IPS-NIHi11 (cell line): ENCODE data around the gene NBAS.
A peak's percentile ranks its signal among the peaks of the same experiment; 100 is the strongest.

Experiments used
- DNase-seq: peaks from one replicate; pipeline ENCODE4 v3.0.0; 2012; ENCODE audit warnings: mixed read lengths, low spot score

Gene NBAS

DNA sequence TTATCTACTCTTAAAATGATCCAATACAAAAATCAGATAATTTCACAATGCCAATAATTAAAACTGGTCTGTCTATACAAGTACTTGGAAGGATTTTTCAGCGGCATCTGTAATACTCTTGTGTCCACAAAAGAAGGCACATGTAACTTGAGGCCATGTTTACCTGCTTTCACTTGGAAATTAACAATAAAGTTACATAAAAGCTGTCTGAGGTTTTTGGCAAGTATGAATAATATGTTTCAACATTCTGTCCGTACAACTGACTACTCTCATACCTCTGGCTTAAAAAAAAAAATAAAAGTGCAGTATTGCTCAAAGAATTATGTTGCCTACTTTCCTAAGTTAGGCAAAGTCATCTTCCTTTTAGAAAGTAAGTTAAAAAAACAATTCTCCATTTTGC, 253.6 kb downstream of the NBAS start:
- no peak for DNase-seq

DNA sequence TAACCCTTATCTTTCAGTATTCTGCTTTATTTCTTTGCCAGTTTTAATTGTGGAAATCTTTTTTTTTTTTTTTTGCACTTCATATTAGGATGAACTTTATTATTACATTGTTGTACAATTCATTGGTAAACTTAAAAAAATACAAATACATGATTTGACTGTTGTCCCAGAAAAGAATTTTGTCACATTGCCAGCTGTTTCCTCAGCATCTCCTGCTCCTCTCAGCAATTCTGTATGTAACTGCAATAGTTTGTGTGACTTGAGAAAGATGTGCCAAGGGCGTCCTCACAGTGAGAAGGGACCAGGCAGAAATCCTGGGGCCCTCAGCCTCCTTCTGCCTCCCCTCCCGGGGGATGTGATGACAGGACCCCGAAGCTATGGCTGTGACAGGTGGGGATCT, 254.4 kb downstream of the NBAS start:
- no peak for DNase-seq

DNA sequence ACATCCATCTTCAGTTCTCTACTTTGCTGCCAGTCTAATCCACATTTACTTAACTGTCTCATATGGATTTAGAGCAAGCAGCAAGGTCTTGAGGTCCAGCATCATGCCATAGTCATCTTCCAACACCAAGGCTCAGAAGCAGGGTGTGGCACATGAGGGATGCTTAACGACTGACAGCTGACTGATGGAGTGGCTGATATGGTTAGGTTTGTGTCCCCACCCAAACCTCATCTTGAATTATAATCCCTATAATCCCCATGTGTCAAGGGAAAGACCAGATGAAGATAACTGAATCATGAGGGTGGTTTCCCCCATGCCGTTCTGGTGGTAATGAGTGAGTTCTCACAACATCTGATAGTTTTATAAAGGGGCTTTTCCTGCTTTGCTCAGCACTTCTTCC, 257.3 kb downstream of the NBAS start:
- DNase-seq: no peak

DNA sequence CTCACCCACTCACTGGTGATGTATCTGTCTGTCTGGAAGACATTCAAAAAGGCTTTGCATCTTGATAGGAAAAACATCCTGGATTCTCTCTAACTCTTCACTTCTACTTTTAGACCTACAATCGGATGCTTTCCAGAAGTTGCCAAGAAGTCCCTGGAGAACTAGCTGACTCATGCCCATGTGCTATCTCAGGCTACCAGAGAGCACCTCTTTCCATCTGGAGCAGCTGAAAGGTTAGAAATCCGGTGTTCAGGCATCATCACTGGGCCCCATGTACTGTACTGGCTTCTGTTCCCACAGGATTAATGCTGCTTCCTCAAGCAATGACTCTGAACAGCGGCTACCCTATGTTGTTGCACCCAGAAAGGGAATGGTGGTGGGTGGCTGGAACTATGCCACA, 259.0 kb downstream of the NBAS start:
- DNase-seq: no peak

DNA sequence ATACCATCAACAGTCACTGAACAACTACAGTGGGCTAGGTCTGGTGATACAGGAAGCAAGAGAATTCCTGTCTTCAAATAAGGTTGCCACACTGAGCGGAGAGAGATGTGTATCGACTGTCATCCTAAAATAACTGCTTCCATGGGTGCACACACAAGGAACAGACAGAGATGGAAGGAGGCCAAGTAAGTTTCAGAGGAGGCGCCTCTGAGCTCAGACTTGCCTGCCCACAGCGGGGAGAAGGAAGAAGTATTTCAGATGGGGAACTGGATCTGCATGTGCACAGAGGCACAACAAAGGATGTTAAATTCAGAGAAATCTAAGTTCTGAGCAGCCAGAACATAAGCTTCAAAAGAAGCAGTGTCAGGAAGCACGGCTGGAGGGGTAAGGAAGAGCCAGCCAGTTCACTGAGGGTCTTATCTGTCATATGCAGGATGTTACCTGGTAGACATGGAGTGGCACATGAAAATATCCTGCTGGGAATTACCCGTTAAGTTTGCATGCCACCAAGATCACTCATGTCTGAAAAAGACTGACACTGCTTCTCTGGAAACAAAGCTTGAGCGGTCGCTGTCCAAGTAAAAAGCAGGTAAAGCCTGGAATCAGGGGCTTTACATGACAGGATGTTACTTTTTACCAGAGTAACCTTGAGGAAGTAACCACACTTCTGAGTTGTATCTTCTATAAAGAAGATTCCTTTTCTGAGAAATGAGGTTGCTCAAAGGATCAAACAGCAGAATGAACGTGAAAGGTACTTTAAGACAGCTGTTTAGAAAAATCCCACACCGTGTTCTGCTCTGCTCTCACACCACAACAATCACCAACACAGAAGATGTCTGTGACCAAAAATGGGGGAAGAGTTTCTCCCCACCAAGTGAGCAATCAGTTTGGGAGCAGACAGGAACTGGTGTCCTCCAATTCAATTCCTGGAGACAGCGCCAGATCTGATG, 260.2 kb downstream of the NBAS start:
- no peak for DNase-seq

DNA sequence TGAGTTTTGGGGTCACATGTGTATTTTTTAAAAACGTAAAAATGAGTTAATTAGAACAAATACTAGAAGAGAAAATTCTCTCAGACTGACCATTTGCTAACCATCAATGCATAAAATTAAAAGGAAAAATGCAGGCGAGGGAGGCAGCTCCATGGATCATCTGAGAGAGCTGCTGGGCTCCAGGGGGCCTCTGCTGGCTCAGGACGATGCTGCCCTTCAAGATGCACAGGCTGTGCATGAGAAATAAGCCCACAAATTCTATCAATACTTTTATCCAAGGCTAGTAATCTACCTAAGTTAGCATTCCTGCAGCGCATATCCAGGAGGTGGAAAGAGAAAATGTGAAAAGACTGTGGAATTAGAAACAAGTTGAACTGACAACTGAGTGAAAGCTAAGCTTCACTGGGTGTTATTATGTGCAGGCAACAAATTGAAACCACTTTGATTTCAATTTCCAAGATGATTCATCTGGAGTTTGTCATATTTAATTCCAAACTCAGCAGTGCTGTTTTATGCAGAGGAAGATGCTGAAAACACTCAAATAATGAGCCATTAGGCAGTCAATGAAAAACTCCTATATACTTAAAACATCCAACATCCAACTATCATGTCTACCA, 261.1 kb downstream of the NBAS start:
- peak; percentile 21 for DNase-seq

DNA sequence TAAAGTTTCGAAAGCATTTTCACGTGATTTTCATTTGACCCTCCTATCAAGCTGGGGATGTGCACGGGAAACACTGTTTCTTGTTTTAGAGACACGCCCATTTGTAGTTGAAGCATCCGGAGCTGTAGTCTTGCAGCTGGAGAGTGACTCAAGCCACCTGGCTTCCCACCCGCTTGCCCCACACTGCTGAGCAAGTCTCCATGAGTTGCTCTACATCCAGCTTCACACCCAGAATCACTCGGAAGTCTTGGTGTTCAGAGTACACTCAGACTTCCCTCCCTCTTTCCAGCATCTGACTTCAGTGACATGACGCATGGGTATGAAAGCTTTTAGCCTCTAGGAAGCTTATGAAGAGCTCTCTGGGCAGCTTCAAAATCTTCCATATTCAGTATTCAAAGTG, 262.4 kb downstream of the NBAS start:
- no peak for DNase-seq

DNA sequence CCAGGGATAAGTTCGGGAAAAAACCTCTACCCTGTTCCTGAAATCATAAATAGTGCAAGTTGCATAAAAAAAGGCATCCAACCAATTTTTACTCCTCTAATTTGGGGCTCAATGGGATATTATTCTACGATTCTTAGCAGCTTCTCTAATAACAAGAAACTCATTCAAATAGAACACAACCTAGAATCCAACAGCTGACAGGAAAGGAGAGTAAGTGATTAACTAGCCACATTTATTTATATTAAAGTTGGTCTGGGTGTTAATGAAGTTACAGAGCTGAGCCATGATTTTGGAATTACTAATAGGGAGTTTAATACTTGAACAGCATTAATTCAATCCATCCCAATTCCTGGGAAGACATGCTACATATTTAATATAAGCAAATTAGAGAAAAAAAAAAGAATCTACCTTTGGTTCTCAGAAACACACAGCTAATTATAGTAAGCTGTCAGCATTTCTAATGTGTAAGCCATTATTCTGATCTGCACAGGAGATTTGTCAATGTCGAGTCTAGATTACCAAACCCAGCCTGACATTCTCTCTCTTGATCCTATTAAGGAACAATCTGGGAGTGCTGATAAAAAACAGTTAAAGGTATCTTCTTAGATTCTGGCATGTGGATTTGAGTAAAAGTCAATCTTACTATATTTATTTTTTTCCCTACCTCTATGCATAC, 267.7 kb downstream of the NBAS start:
- DNase-seq: no peak

DNA sequence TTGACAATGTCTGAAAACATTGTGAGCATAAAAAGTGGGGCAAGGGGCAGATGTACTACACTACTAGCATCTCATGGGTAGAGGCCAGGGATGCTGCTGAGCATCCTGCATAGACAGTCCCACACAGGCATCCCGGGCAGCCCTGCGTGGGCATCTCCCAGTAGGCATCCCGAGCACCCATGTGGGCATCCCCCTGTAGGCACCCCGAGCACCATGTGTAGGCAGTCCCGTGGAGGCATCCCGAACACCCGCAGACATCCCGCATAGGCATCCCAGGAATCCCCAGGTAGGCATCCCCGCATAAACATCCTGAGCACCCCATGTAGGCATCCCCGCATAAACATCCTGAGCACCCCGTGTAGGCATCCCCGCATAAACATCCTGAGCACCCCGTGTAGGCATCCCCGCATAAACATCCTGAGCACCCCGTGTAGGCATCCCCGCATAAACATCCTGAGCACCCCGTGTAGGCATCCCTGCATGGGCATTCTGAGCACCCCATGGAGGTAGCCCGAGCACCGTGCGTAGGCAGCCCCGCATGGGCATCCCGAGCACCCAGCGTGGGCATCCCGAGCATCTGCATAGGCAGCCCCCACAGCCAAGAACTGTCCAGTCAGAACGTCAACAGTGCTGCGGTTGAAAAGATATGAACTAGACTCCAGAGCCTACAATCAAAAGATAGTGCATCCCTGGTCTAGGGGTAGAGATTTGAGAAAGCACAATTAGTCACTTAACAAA, 273.5 kb downstream of the NBAS start:
- DNase-seq: no peak

DNA sequence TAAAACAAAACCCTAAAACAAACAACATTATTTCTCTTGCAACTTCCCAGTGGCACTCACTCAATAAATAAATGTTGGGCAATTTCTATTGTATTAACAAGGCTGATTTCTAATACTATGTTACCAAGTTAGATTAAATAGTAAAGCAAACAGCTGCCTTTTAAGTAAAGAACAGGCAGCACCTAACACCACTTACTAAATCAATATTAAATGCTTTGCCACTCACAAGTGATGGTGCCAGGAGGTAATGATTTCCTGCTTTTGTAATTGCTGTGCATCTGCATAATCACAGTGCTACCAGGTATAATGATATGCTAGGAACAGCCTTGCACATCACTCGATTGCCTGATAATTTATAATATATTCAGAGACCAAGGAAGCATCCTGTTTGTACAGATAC, 276.5 kb downstream of the NBAS start:
- no peak for DNase-seq

DNA sequence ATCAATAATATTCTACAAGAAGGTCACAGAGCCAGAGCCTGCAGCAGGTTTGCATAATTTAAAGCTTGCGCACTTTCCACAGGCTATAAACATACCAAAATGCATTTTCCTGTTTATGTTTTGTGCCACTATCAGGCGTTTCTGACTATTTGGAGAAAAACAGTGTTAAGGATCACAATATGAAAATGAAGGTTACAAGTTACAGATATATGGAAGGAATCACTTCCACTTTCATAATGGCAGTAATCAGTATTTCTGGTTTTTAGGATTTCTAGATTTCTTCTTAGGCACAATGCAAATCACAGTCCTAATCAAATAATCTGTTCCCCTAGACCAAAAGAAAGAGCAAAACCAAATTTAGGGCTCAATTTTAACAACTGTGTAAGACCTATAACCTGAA, 279.5 kb downstream of the NBAS start:
- DNase-seq: no peak

DNA sequence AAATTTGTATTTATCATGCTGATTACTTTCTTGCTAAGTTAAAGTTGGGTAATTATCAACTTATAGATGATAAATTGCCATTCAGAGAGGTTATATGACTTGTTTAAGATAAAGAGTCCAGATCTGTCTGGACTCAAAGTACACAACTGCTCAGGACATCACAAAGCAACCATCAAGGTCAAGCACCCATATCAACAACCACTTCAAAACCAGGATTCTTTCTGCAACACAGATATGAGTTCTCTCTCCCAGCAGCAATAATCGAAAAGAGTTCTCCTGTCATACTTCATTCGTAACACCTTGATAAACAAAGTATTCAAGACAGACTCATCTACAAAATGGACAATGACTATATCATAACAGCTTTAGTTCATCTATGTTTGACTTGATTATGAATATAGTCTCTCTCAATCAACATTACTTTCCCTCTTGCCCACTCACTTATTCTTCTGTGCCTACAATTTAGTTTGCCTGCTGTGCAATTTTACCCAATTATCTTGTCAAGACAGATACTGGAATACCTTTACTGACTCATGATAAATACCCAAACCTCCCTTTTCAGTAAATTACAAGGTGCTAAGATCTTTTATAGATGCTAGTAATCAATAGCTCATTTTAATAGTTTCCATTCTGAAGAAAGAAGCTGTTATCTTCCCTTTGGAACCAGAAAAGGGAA, 281.8 kb downstream of the NBAS start:
- DNase-seq: no peak

DNA sequence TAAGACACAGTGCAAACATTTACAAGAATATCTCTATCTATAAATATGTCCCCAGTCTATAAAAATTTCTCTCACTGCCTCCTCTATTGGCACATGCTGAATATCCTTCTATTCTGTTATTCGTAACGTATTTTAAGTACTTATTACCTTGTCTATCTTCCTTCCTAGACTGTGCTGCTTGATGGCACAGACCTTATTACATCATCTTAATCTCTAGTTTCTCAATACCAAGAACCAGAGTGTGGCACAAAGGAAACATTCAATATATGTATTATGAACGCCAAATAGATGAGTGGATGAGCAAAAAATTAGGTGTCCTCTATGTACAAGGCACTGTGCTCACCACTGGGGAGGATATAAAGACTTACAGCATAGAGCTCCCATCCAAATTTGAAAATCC, 282.8 kb downstream of the NBAS start:
- no peak for DNase-seq

DNA sequence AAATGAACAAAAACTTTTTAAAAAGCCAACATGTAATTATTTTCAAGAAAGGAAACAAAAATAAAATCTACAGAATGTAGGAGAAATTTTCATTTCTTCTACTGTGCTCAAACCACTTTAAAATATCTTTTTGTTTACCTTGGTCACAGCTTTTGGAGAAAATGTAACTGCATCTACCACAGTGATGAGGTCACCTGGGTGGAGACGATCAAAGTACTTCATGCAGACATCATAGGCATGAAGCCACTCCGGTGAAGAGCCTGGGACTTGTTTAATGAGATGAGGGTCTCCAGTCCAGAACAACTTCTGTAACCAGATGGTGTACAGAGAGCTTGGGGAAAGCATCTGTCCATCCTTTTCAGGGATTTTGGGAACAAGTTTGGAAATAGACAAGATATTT, 285.8 kb downstream of the NBAS start:
- DNase-seq: no peak

DNA sequence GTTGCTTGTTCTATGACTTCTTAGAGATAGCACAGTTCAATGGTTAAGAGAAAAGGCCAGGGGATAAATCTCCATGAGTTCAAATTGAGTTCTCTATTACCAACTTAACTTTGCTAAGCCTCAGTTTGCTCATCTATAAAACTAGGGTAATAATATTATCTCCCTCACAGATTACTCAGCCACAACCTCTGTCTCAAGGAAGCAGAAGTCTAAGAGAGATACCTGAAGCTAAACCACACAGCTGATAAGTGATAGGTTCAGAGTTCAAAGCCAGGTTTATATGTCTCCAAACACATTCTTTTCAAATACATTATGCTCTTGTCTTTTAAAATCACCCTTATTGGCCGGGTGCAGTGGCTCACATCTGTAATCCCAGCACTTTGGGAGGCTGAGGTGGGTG, 287.7 kb downstream of the NBAS start:
- no peak for DNase-seq

DNA sequence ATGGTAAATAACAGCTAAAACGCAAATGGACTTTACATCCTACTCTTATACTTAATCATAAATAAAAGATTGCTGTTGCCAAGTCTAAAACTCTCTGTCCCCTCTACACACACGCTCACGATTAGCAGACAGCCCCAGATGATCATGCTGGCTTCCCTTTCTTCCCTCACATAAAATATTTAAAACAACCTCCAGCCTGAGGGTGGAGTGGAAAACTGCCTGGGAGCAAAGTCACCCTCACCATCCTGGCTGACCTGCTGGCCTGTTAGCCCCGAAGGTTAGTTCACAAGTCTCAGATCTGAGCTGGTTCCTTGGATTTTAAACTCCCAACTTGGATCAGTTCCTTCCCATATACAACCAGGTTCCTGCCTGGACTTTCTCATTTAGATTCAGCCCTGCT, 288.2 kb downstream of the NBAS start:
- no peak for DNase-seq

DNA sequence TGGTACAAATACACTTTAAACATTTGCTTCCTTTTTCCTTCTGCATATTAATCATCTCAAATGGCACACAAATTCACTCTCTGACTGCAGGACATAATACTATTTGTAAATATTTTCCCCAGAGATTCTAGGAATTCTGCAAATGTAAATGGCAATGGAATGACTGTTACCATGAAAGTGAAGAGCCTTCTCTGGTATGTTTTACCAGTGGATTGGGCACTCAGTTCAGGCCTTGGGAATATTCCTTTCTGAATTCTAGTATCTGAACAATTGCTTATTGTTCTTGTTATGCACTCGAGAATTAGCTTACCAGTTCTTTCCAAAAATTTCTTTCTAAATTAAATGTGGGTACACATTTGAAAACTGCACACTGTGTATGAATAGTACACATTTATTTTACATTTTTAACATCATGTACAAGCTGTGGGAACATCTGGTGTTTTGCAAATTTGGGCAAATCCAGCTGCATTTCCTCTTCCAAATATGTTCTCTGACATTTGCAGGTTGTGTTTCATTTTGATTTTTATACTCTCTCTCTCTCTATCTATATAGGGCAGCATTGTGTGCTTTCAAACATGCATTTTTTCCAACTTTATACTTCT, 289.1 kb downstream of the NBAS start:
- no peak for DNase-seq

DNA sequence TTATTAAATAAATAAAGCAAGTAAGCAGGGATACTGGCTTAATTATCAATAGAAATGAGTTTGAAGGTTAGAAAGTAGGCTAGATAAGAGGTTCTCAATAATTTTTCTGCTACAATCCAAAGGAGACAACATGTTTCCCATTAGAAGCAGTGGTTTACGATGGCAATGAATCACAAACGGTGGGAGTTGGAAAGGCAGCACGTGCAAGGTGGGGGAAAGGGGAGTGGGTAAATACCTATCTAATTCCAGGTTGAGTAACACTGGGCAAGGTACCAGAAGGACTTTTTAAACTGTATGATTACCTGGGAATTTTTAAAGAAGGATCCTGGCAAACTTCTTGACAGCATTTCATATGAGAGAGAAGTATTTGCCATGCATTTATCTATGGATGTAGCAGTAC, 289.9 kb downstream of the NBAS start:
- no peak for DNase-seq

DNA sequence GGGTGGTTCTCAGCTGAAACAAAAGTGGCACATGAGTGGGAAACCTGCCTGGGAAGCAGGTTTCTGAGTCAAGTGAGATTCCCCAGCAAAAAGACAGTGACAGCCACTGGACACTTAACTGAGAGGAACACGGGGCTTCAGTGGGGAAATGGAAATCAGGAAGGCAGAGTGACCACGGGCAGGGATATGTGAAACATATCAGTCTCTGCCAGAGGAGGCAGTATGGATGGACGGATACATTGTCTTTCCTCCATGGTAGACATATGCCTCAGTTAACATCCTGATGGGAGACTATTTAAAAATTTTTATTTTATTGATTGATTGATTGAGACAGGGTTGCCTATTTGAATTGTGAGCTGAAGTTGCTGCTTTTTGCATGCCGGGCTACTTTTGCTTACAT, 292.1 kb downstream of the NBAS start:
- DNase-seq: no peak

DNA sequence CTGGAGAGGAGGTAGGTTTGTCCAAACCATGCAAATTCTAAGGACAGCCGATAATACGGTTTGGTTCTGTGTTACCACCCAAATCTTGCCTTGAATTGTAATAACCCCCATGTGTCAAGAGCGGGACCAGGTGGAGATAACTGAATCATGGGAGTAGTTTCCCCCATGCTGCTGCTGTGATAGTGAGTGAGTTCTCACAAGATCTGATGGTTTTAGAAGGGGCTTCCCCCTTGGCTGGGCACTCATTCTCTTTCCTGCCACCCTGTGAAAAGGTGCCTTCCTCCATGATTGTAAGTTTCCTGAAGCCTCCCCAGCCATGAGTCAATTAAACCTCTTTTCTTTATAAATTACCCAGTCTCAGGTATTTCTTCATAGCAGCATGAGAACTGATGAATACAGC, 295.2 kb downstream of the NBAS start:
- DNase-seq: no peak

DNA sequence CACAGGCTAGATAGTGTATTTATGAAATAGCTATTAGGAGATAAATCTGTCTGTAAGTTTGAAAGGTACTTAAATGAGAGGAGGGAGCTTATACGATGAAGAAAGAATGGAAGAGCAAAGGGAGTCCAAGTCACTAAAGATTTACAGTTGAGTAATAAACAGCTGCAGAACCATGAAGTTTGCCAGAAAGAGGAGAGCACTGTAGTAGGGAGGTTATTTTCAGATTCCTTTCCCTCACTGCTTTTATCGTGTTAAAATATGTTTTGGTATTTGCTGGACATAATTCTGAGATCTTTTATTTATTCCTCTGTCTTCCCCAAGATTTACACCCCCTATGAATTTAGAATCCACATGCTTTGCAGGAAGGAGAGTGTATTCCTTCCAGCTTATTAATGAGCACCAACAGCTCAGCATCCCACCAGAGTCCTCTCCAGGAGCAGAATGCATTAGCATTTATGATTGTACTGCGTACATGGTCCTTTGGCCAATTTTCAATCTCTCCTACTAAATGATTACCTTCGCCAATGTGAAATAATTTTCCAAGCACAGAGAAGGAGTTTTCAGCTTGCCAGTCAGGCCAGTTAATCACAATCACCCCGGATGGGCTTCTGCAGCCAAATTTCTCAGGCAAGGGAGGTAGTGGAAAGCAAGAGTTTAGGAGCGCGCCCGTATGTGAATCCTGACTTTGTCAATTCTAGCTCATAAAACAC, 297.0 kb downstream of the NBAS start:
- DNase-seq: no peak
